Muscle layer of colon (tissue), 2 donors: ENCODE results near the gene CALD1.

Experiments
- H3K27ac ChIP-seq: one replicate; pipeline ENCODE4 v1.7.0; 2013; ENCODE audit warnings: low read depth, mild to moderate bottlenecking, low read length, moderate library complexity
- H3K27me3 ChIP-seq, 2 donors: one replicate each; pipeline ENCODE4 v1.7.0; 2013; ENCODE audit warnings: low read length in 2 of 2, mild to moderate bottlenecking in 2 of 2; ENCODE audit not compliant: insufficient read depth in 2 of 2, control insufficient read depth in 1 of 2
- H3K36me3 ChIP-seq: one replicate; pipeline ENCODE4 v1.7.0; 2013; ENCODE audit warnings: mild to moderate bottlenecking, low read length; ENCODE audit not compliant: insufficient read depth
- H3K4me1 ChIP-seq: one replicate; pipeline ENCODE4 v1.7.0; 2013; ENCODE audit warnings: mild to moderate bottlenecking, low read length; ENCODE audit not compliant: insufficient read depth
- H3K4me3 ChIP-seq, 2 donors: one replicate each; pipeline ENCODE4 v1.7.0; 2013; ENCODE audit warnings: low read length in 2 of 2, low read depth in 1 of 2, mild to moderate bottlenecking in 1 of 2, moderate library complexity in 1 of 2
- H3K9ac ChIP-seq: one replicate; pipeline ENCODE4 v1.7.0; 2013; ENCODE audit warnings: low read length
- H3K9me3 ChIP-seq: one replicate; pipeline ENCODE4 v1.7.0; 2013; ENCODE audit warnings: mild to moderate bottlenecking, low read length
- donor health status: abdominal sarcoma.
- donor health status: Adenocarcinoma of cecum.

The CALD1 gene

GRCh38 chr7:134900166-134900982 lies 120.9 kb downstream of the CALD1 start:
- Histone ChIP-seq H3K4me3 (no peak overlapping the region), H3K36me3 (peaks cover 9% of the 10 kb centered on the region), H3K4me1 (peaks cover 49% of the 10 kb centered on the region), H3K9ac (no peak overlapping the region), H3K27ac (no peak overlapping the region), H3K27me3 (no peaks in the 10 kb centered on the region), H3K9me3 (no peaks in the 10 kb centered on the region)

GRCh38 chr7:134901389-134902020 lies 122.1 kb downstream of the CALD1 start:
- H3K27me3 ChIP-seq: no peaks in the 10 kb centered on the region
- H3K27ac ChIP-seq: peak overlapping the region; percentile 17
- H3K9me3 ChIP-seq: no peaks in the 10 kb centered on the region
- no peak overlapping the region for H3K4me3 ChIP-seq
- no peak overlapping the region for H3K9ac ChIP-seq
- H3K36me3 ChIP-seq: peaks cover 9% of the 10 kb centered on the region
- peaks cover 60% of the 10 kb centered on the region for H3K4me1 ChIP-seq

GRCh38 chr7:134902058-134902457 lies 122.6 kb downstream of the CALD1 start:
- H3K4me3 ChIP-seq: no peak overlapping the region
- peaks cover 65% of the 10 kb centered on the region for H3K4me1 ChIP-seq
- H3K9me3 ChIP-seq: no peaks in the 10 kb centered on the region
- H3K27me3 ChIP-seq: no peaks in the 10 kb centered on the region
- H3K36me3 ChIP-seq: peaks cover 9% of the 10 kb centered on the region
- no peak overlapping the region for H3K27ac ChIP-seq
- no peak overlapping the region for H3K9ac ChIP-seq

- H3K9ac ChIP-seq: no peak overlapping the region
- peaks cover 5% of the 10 kb centered on the region for H3K36me3 ChIP-seq
- no peaks in the 10 kb centered on the region for H3K9me3 ChIP-seq
- no peak overlapping the region for H3K27ac ChIP-seq
- no peak overlapping the region for H3K4me3 ChIP-seq
- H3K4me1 ChIP-seq: peaks cover 75% of the 10 kb centered on the region
- no peaks in the 10 kb centered on the region for H3K27me3 ChIP-seq
Observed at GRCh38 chr7:134903073-134903790, 123.8 kb downstream of the CALD1 start.

GRCh38 chr7:134905375-134905774 lies 125.9 kb downstream of the CALD1 start:
- H3K4me1 ChIP-seq: peaks cover 78% of the 10 kb centered on the region
- H3K27ac ChIP-seq: peak overlapping the region; percentile 52

GRCh38 chr7:134907000-134907399 lies 127.6 kb downstream of the CALD1 start:
- H3K4me3 ChIP-seq: no peak overlapping the region
- H3K36me3 ChIP-seq: peaks cover 6% of the 10 kb centered on the region
- H3K4me1 ChIP-seq: peaks cover 74% of the 10 kb centered on the region
- no peaks in the 10 kb centered on the region for H3K27me3 ChIP-seq
- no peak overlapping the region for H3K9ac ChIP-seq
- H3K27ac ChIP-seq: peak overlapping the region; percentile 27
- no peaks in the 10 kb centered on the region for H3K9me3 ChIP-seq

More at GRCh38 chr7:134905375-134905774, 125.9 kb downstream of the CALD1 start:
- Histone ChIP-seq H3K9me3 (no peaks in the 10 kb centered on the region), H3K27me3 (no peaks in the 10 kb centered on the region), H3K4me3 (no peak overlapping the region), H3K9ac (no peak overlapping the region), H3K36me3 (peaks cover 5% of the 10 kb centered on the region)

- Histone ChIP-seq H3K4me1 (peaks cover 67% of the 10 kb centered on the region), H3K9me3 (no peaks in the 10 kb centered on the region), H3K27me3 (no peaks in the 10 kb centered on the region), H3K36me3 (peaks cover 6% of the 10 kb centered on the region), H3K4me3 (no peak overlapping the region), H3K9ac (no peak overlapping the region), H3K27ac (peak overlapping the region; percentile 46)
Observed at GRCh38 chr7:134907639-134908038, 128.2 kb downstream of the CALD1 start.

- no peaks in the 10 kb centered on the region for H3K9me3 ChIP-seq
- H3K4me1 ChIP-seq: peaks cover 61% of the 10 kb centered on the region
- H3K27ac ChIP-seq: peak overlapping the region; percentile 46
- H3K4me3 ChIP-seq: no peak overlapping the region
- H3K27me3 ChIP-seq: no peaks in the 10 kb centered on the region
- no peak overlapping the region for H3K9ac ChIP-seq
- H3K36me3 ChIP-seq: peaks cover 6% of the 10 kb centered on the region
Observed at GRCh38 chr7:134908289-134908688, 128.9 kb downstream of the CALD1 start.

- peaks cover 20% of the 10 kb centered on the region for H3K36me3 ChIP-seq
- H3K27ac ChIP-seq: no peak overlapping the region
- peaks cover 69% of the 10 kb centered on the region for H3K4me1 ChIP-seq
- H3K9ac ChIP-seq: no peak overlapping the region
- no peaks in the 10 kb centered on the region for H3K27me3 ChIP-seq
- no peak overlapping the region for H3K4me3 ChIP-seq
- no peaks in the 10 kb centered on the region for H3K9me3 ChIP-seq
Observed at GRCh38 chr7:134910214-134910890, 130.9 kb downstream of the CALD1 start.

- Histone ChIP-seq H3K27me3 (no peaks in the 10 kb centered on the region), H3K27ac (no peak overlapping the region), H3K9ac (no peak overlapping the region), H3K36me3 (peaks cover 20% of the 10 kb centered on the region), H3K4me3 (no peak overlapping the region), H3K4me1 (peaks cover 69% of the 10 kb centered on the region), H3K9me3 (no peaks in the 10 kb centered on the region)
Observed at GRCh38 chr7:134910968-134911367, 131.5 kb downstream of the CALD1 start.
